Muscle layer of duodenum (tissue), 2 donors: ENCODE results near the gene IFT88.
"Not testable (repeated sequence)": the region's sequence is repeated elsewhere in the genome, so short reads cannot be mapped to it uniquely, and the experiment has no call there.

Experiments used
- H3K27ac ChIP-seq: one replicate; pipeline ENCODE4 v1.7.0; 2013; ENCODE audit warnings: mild to moderate bottlenecking, low read length
- H3K27me3 ChIP-seq: one replicate; pipeline ENCODE4 v1.7.0; 2013; ENCODE audit warnings: low read depth, mild to moderate bottlenecking, control low read depth, low read length
- H3K36me3 ChIP-seq, 2 donors: one replicate each; pipeline ENCODE4 v1.7.0; 2013; ENCODE audit warnings: low read length in 2 of 2, control low read depth in 1 of 2, mild to moderate bottlenecking in 1 of 2; ENCODE audit not compliant: insufficient read depth in 2 of 2, control insufficient read depth in 1 of 2
- H3K4me1 ChIP-seq, 2 donors: one replicate each; pipeline ENCODE4 v1.7.0; 2013; ENCODE audit warnings: low read length in 2 of 2, mild to moderate bottlenecking in 2 of 2, control low read depth in 1 of 2, moderate library complexity in 1 of 2; ENCODE audit not compliant: insufficient read depth in 2 of 2, control insufficient read depth in 1 of 2
- H3K4me3 ChIP-seq, 2 donors: one replicate each; pipeline ENCODE4 v1.7.0; 2013; ENCODE audit warnings: low read length in 2 of 2, low read depth in 1 of 2, mild to moderate bottlenecking in 1 of 2
- H3K9me3 ChIP-seq, 2 donors: one replicate each; pipeline ENCODE4 v1.7.0; 2013; ENCODE audit warnings: low read length in 2 of 2, control low read depth in 1 of 2, mild to moderate bottlenecking in 1 of 2; ENCODE audit not compliant: control insufficient read depth in 1 of 2
- donor health status: healthy.

Gene IFT88

DNA sequence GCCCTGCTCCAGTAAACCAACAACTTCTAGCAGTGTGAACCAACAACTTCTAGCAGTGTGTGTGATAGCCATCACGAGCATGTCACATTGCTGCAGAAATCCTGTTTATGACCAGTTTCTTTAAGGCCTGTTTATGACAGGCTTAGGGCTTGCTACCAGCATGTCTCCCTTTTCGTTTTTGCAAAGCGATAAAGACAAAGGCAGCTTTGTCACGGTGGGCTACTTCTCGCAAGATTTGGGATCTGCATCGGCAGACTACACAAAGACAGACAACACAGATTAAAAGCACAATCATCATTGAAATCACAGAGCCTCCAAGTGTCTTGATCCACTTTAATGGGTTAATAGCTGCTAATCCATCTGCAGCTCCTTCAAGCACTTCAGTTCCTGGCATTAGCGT is 111.6 kb downstream of the IFT88 start:
- H3K4me1 ChIP-seq, H3K27ac ChIP-seq, H3K27me3 ChIP-seq, H3K9me3 ChIP-seq, H3K4me3 ChIP-seq: not testable (repeated sequence)
- peaks cover 13 to 22% of the 10 kb centered on the region in 2 donors for H3K36me3 ChIP-seq

DNA sequence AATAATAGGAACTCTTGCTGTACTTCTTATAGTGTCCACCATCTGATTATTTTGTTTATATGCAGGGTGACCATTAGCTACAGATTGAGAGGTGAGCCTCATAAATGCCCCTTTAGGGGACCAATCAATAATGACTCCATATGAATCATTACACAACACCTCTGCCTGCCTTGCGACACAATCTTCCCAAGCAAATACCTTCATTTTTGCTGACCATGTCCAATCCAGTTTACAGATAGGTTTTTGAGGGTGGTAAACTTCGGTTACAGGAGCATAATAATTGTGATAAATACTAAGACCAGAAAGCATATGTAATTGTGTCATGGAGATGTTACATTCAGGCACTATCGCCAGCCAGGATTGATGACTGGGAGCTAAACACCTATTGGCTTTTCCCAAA is 112.9 kb downstream of the IFT88 start:
- no peaks in the 10 kb centered on the region for H3K4me1 ChIP-seq
- H3K9me3 ChIP-seq = no peaks in the 10 kb centered on the region
- no peak overlapping the region for H3K27ac ChIP-seq
- H3K27me3 ChIP-seq = no peaks in the 10 kb centered on the region
- no peak overlapping the region for H3K4me3 ChIP-seq
- H3K36me3 ChIP-seq = peaks cover 13 to 14% of the 10 kb centered on the region in 2 donors

GRCh38 chr13:20680416-20681080 is 113.6 kb downstream of the IFT88 start:
- peaks cover 7 to 13% of the 10 kb centered on the region in 2 donors for H3K36me3 ChIP-seq
- H3K4me1 ChIP-seq = no peaks in the 10 kb centered on the region
- H3K4me3 ChIP-seq = no peak overlapping the region
- no peaks in the 10 kb centered on the region for H3K9me3 ChIP-seq
- H3K27ac ChIP-seq = no peak overlapping the region
- no peaks in the 10 kb centered on the region for H3K27me3 ChIP-seq

DNA sequence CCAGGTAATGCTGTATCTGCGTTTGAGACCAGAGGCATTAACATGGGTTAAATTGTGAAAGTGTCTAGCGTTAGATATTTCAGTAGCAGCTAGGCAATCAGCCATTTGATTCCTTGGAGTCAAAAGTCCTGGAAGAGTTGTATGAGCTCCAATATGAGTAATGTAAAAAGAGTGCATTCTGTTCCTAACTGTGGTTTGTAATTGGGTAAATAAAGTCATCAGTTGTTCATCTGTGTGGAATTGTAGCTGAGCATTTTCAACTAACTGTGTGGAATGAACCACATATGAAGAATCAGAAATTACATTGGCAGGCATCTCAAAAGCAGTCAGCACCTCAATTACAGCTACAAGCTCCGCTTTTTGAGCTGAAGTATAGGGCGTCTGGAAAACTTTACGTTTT is 114.5 kb downstream of the IFT88 start:
- H3K36me3 ChIP-seq = not testable (repeated sequence)

GRCh38 chr13:20682061-20682460 is 115.1 kb downstream of the IFT88 start:
- Histone ChIP-seq H3K4me3 (no peak overlapping the region), H3K4me1 (no peaks in the 10 kb centered on the region), H3K27ac (no peak overlapping the region), H3K27me3 (no peaks in the 10 kb centered on the region), H3K9me3 (no peaks in the 10 kb centered on the region), H3K36me3 (peaks cover 0 to 4% of the 10 kb centered on the region in 2 donors)

More for the DNA sequence above, 114.5 kb downstream of the IFT88 start:
- not testable (repeated sequence) for H3K27ac ChIP-seq, H3K4me3 ChIP-seq, H3K9me3 ChIP-seq, H3K4me1 ChIP-seq, H3K27me3 ChIP-seq

- Histone ChIP-seq H3K4me3 (no peak overlapping the region), H3K27me3 (no peaks in the 10 kb centered on the region), H3K27ac (no peak overlapping the region), H3K9me3 (no peaks in the 10 kb centered on the region), H3K36me3 (peaks cover 0 to 4% of the 10 kb centered on the region in 2 donors), H3K4me1 (no peaks in the 10 kb centered on the region)
Measured at GRCh38 chr13:20684041-20684440, 117.1 kb downstream of the IFT88 start.

GRCh38 chr13:20684546-20684945 is 117.6 kb downstream of the IFT88 start:
- no peaks in the 10 kb centered on the region for H3K27me3 ChIP-seq
- no peaks in the 10 kb centered on the region for H3K9me3 ChIP-seq
- no peak overlapping the region for H3K4me3 ChIP-seq
- H3K36me3 ChIP-seq = peaks cover 0 to 4% of the 10 kb centered on the region in 2 donors
- H3K27ac ChIP-seq = no peak overlapping the region
- H3K4me1 ChIP-seq = no peaks in the 10 kb centered on the region

DNA sequence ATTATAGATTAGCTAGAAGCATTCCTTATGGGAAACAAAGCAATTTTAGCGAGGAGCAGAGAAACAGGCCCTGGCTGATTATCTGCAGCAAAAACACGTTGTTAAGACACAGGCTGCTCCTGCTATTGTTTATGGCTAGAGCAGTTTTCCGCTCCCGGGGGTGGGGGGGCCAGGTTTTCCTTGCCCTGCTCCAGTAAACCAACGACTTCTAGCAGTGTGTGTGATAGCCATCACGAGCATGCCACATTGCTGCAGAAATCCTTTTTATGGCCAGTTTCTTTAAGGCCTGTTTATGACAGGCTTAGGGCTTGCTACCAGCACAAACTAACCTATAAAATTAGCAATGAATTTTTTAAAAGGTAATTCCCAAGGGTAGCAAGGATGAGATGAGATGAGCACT is 118.1 kb downstream of the IFT88 start:
- Histone ChIP-seq H3K27ac (no peak overlapping the region), H3K9me3 (no peaks in the 10 kb centered on the region), H3K36me3 (no peaks in the 10 kb centered on the region), H3K4me3 (no peak overlapping the region), H3K27me3 (no peaks in the 10 kb centered on the region), H3K4me1 (no peaks in the 10 kb centered on the region)

DNA sequence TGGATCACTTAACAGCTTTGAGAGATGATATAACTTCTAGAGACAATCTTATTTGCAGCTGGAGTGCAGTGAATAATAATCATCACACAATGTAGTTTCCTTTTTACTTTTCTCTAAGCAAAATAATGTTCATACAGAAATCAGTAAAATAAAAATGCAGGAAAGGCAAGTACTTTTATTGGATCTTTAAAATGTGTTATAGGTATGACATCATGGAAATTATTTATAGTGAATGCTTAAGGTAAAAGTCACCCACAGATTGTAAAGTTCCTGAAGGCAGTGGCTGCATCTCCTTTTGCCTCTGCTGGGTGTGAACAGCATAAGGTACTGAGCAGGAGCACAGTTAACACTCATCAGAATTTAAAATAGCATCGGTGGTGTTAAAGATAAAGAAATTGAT is 119.2 kb downstream of the IFT88 start:
- H3K4me1 ChIP-seq = no peaks in the 10 kb centered on the region
- H3K27ac ChIP-seq = no peak overlapping the region
- H3K36me3 ChIP-seq = peaks cover 0 to 6% of the 10 kb centered on the region in 2 donors
- H3K4me3 ChIP-seq = no peak overlapping the region
- H3K27me3 ChIP-seq = no peaks in the 10 kb centered on the region
- no peaks in the 10 kb centered on the region for H3K9me3 ChIP-seq

GRCh38 chr13:20686863-20687579 is 120.1 kb downstream of the IFT88 start:
- H3K27ac ChIP-seq = no peak overlapping the region
- H3K4me1 ChIP-seq = no peaks in the 10 kb centered on the region
- no peaks in the 10 kb centered on the region for H3K9me3 ChIP-seq
- peaks cover 7 to 14% of the 10 kb centered on the region in 2 donors for H3K36me3 ChIP-seq
- no peak overlapping the region for H3K4me3 ChIP-seq
- no peaks in the 10 kb centered on the region for H3K27me3 ChIP-seq

GRCh38 chr13:20689291-20689690 is 122.3 kb downstream of the IFT88 start:
- Histone ChIP-seq H3K36me3 (peaks cover 7 to 14% of the 10 kb centered on the region in 2 donors), H3K27me3 (no peaks in the 10 kb centered on the region), H3K4me1 (no peaks in the 10 kb centered on the region), H3K4me3 (no peak overlapping the region), H3K9me3 (no peaks in the 10 kb centered on the region), H3K27ac (no peak overlapping the region)
